ENCODE measurements around the gene ECI1.

ECI1 gene

GRCh38 chr16:2285731-2286191, 34.4 kb upstream of the ECI1 start:
- Histone ChIP-seq H3K27ac (ENCODE audit: low read depth, low read length) (no peak overlapping the region), H3K9ac (ENCODE audit: low read length) (no peak overlapping the region), H3K14ac (ENCODE audit: low read length) (no peak overlapping the region), H2BK12ac (ENCODE audit: low read length) (no peak overlapping the region), H3K4me1 (ENCODE audit: control insufficient read depth in 1 of 2, insufficient read depth in 2 of 2, low read length in 2 of 2) (no peaks in the 10 kb centered on the region), H3K4me3 (ENCODE audit: low read depth, low read length) (no peak overlapping the region), H2AK5ac (ENCODE audit: low read length) (no peak overlapping the region), H3K36me3 (ENCODE audit: control insufficient read depth in 1 of 2, insufficient read depth in 2 of 2, low read length in 2 of 2) (no peaks in the 10 kb centered on the region), H3K18ac (ENCODE audit: low read length) (no peak overlapping the region), H3K23ac (ENCODE audit: low read length) (no peak overlapping the region), H3K4me2 (ENCODE audit: low read length) (no peak overlapping the region), H2BK120ac (ENCODE audit: insufficient read depth, low read length, poor library complexity) (no peak overlapping the region), H4K12ac (ENCODE audit: low read depth, low read length) (no peak overlapping the region), H3K79me1 (ENCODE audit: low read length) (no peaks in the 10 kb centered on the region), H3K4ac (ENCODE audit: low read depth, low read length) (no peak overlapping the region), H4K91ac (ENCODE audit: low read depth, low read length) (no peak overlapping the region), H3K79me2 (ENCODE audit: control insufficient read depth, insufficient read depth, low read length, poor library complexity) (no peaks in the 10 kb centered on the region), H4K8ac (ENCODE audit: low read depth, low read length) (no peak overlapping the region), H2BK5ac (ENCODE audit: low read depth, low read length, poor library complexity) (no peak overlapping the region), H3K27me3 (ENCODE audit: insufficient read depth, low read length) (no peaks in the 10 kb centered on the region), H3K9me3 (ENCODE audit: insufficient read depth, low read depth, low read length) (peaks cover 2% of the 10 kb centered on the region), H2AFZ (ENCODE audit: insufficient read depth, low read length, poor library complexity) (no peak overlapping the region)
- no CpG with 5 or more reads among the region's 13 CpGs for WGBS (ENCODE audit: extremely low coverage, insufficient coverage, insufficient read length)
- DNase-seq: no peak

- H2AFZ ChIP-seq (ENCODE audit: insufficient read depth, low read length, poor library complexity): no peak overlapping the region
- H3K23ac ChIP-seq (ENCODE audit: low read length): no peak overlapping the region
- H4K8ac ChIP-seq (ENCODE audit: low read depth, low read length): no peak overlapping the region
- no peak overlapping the region for H4K12ac ChIP-seq (ENCODE audit: low read depth, low read length)
- DNase-seq: no peak
- no peaks in the 10 kb centered on the region for H3K79me2 ChIP-seq (ENCODE audit: control insufficient read depth, insufficient read depth, low read length, poor library complexity)
- H4K91ac ChIP-seq (ENCODE audit: low read depth, low read length): no peak overlapping the region
- H2BK12ac ChIP-seq (ENCODE audit: low read length): no peak overlapping the region
- no peak overlapping the region for H3K9ac ChIP-seq (ENCODE audit: low read length)
- no peak overlapping the region for H3K4ac ChIP-seq (ENCODE audit: low read depth, low read length)
- H3K18ac ChIP-seq (ENCODE audit: low read length): no peak overlapping the region
- H3K14ac ChIP-seq (ENCODE audit: low read length): no peak overlapping the region
- no peak overlapping the region for H2BK120ac ChIP-seq (ENCODE audit: insufficient read depth, low read length, poor library complexity)
- H3K4me3 ChIP-seq (ENCODE audit: low read depth, low read length): no peak overlapping the region
- peaks cover 2% of the 10 kb centered on the region for H3K9me3 ChIP-seq (ENCODE audit: insufficient read depth, low read depth, low read length)
- H3K79me1 ChIP-seq (ENCODE audit: low read length): no peaks in the 10 kb centered on the region
- no peaks in the 10 kb centered on the region for H3K27me3 ChIP-seq (ENCODE audit: insufficient read depth, low read length)
- H3K27ac ChIP-seq (ENCODE audit: low read depth, low read length): no peak overlapping the region
- no CpG with 5 or more reads among the region's 35 CpGs for WGBS (ENCODE audit: extremely low coverage, insufficient coverage, insufficient read length)
- H3K4me1 ChIP-seq (ENCODE audit: control insufficient read depth in 1 of 2, insufficient read depth in 2 of 2, low read length in 2 of 2): no peaks in the 10 kb centered on the region
- H3K4me2 ChIP-seq (ENCODE audit: low read length): no peak overlapping the region
- H2BK5ac ChIP-seq (ENCODE audit: low read depth, low read length, poor library complexity): no peak overlapping the region
- H2AK5ac ChIP-seq (ENCODE audit: low read length): no peak overlapping the region
- no peaks in the 10 kb centered on the region for H3K36me3 ChIP-seq (ENCODE audit: control insufficient read depth in 1 of 2, insufficient read depth in 2 of 2, low read length in 2 of 2)
These were observed 33.6 kb upstream of the ECI1 start for GRCh38 chr16:2284797-2285576.

- Histone ChIP-seq H3K79me1 (ENCODE audit: low read length) (no peaks in the 10 kb centered on the region), H3K23ac (ENCODE audit: low read length) (no peak overlapping the region), H3K27me3 (ENCODE audit: insufficient read depth, low read length) (no peaks in the 10 kb centered on the region), H2BK120ac (ENCODE audit: insufficient read depth, low read length, poor library complexity) (no peak overlapping the region), H3K9ac (ENCODE audit: low read length) (no peak overlapping the region), H3K18ac (ENCODE audit: low read length) (no peak overlapping the region), H2AK5ac (ENCODE audit: low read length) (no peak overlapping the region), H3K4me2 (ENCODE audit: low read length) (no peak overlapping the region), H3K27ac (ENCODE audit: low read depth, low read length) (no peak overlapping the region), H3K36me3 (ENCODE audit: control insufficient read depth in 1 of 2, insufficient read depth in 2 of 2, low read length in 2 of 2) (no peaks in the 10 kb centered on the region), H2BK12ac (ENCODE audit: low read length) (no peak overlapping the region), H3K14ac (ENCODE audit: low read length) (no peak overlapping the region), H4K12ac (ENCODE audit: low read depth, low read length) (no peak overlapping the region), H4K8ac (ENCODE audit: low read depth, low read length) (no peak overlapping the region), H3K79me2 (ENCODE audit: control insufficient read depth, insufficient read depth, low read length, poor library complexity) (no peaks in the 10 kb centered on the region), H4K91ac (ENCODE audit: low read depth, low read length) (no peak overlapping the region), H3K4me1 (ENCODE audit: control insufficient read depth in 1 of 2, insufficient read depth in 2 of 2, low read length in 2 of 2) (no peaks in the 10 kb centered on the region), H3K4ac (ENCODE audit: low read depth, low read length) (no peak overlapping the region), H2AFZ (ENCODE audit: insufficient read depth, low read length, poor library complexity) (no peak overlapping the region), H2BK5ac (ENCODE audit: low read depth, low read length, poor library complexity) (no peak overlapping the region), H3K9me3 (ENCODE audit: insufficient read depth, low read depth, low read length) (peaks cover 2% of the 10 kb centered on the region), H3K4me3 (ENCODE audit: low read depth, low read length) (no peak overlapping the region)
- no CpG with 5 or more reads among the region's 37 CpGs for WGBS (ENCODE audit: extremely low coverage, insufficient coverage, insufficient read length)
- no peak for DNase-seq
These were observed 32.8 kb upstream of the ECI1 start for GRCh38 chr16:2284001-2284770.

- no peaks in the 10 kb centered on the region for H3K36me3 ChIP-seq (ENCODE audit: control insufficient read depth in 1 of 2, insufficient read depth in 2 of 2, low read length in 2 of 2)
- H2BK120ac ChIP-seq (ENCODE audit: insufficient read depth, low read length, poor library complexity): no peak overlapping the region
- no peak overlapping the region for H3K4ac ChIP-seq (ENCODE audit: low read depth, low read length)
- H4K8ac ChIP-seq (ENCODE audit: low read depth, low read length): no peak overlapping the region
- no peak overlapping the region for H3K4me2 ChIP-seq (ENCODE audit: low read length)
- no peak overlapping the region for H2BK5ac ChIP-seq (ENCODE audit: low read depth, low read length, poor library complexity)
- H3K23ac ChIP-seq (ENCODE audit: low read length): no peak overlapping the region
- no CpG with 5 or more reads among the region's 26 CpGs for WGBS (ENCODE audit: extremely low coverage, insufficient coverage, insufficient read length)
- H3K9me3 ChIP-seq (ENCODE audit: insufficient read depth, low read depth, low read length): peaks cover 2% of the 10 kb centered on the region
- no peak overlapping the region for H4K12ac ChIP-seq (ENCODE audit: low read depth, low read length)
- no peaks in the 10 kb centered on the region for H3K27me3 ChIP-seq (ENCODE audit: insufficient read depth, low read length)
- H2BK12ac ChIP-seq (ENCODE audit: low read length): no peak overlapping the region
- H3K18ac ChIP-seq (ENCODE audit: low read length): no peak overlapping the region
- H2AFZ ChIP-seq (ENCODE audit: insufficient read depth, low read length, poor library complexity): no peak overlapping the region
- H3K4me3 ChIP-seq (ENCODE audit: low read depth, low read length): no peak overlapping the region
- no peaks in the 10 kb centered on the region for H3K4me1 ChIP-seq (ENCODE audit: control insufficient read depth in 1 of 2, insufficient read depth in 2 of 2, low read length in 2 of 2)
- no peak overlapping the region for H4K91ac ChIP-seq (ENCODE audit: low read depth, low read length)
- no peaks in the 10 kb centered on the region for H3K79me1 ChIP-seq (ENCODE audit: low read length)
- H2AK5ac ChIP-seq (ENCODE audit: low read length): no peak overlapping the region
- H3K9ac ChIP-seq (ENCODE audit: low read length): no peak overlapping the region
- no peak overlapping the region for H3K27ac ChIP-seq (ENCODE audit: low read depth, low read length)
- DNase-seq: no peak
- H3K14ac ChIP-seq (ENCODE audit: low read length): no peak overlapping the region
- H3K79me2 ChIP-seq (ENCODE audit: control insufficient read depth, insufficient read depth, low read length, poor library complexity): no peaks in the 10 kb centered on the region
These were observed 31.6 kb upstream of the ECI1 start for GRCh38 chr16:2282866-2283555.
